ENCODE data around the gene MRPS2. TPM values are rescaled to one million over a fixed set of nuclear protein-coding genes. Genes with fewer than 3 reads are reported as not detected.

The MRPS2 gene
- total RNA-seq, 2 experiments from 2014 or later: 65.0 to 71.5 TPM

- CTCF ChIA-PET: no interaction called here
- POLR2A ChIA-PET: no interaction called here
Observed at GRCh38 chr9:135494791-135495559, 5.5 kb upstream of the MRPS2 start.

- CTCF ChIA-PET: interaction anchor here (1.2 to 1.3 kb wide), 2 partner anchors 16 to 30 kb away, joined by 4 to 5 read pairs; no protein-coding TSS in a partner anchor
- POLR2A ChIA-PET: no interaction called here
Observed at GRCh38 chr9:135498381-135499126, 1.9 kb upstream of the MRPS2 start.

GRCh38 chr9:135499326-135500070 is 984 bp upstream of the MRPS2 start:
- CTCF ChIA-PET: interaction anchor here (0.9 to 1.3 kb wide), 4 partner anchors 17 to 31 kb away, joined by 3 to 5 read pairs (median 4); no protein-coding TSS in a partner anchor
- POLR2A ChIA-PET: no interaction called here

GRCh38 chr9:135500071-135500524 is 384 bp upstream of the MRPS2 start:
- POLR2A ChIA-PET: interaction anchor here (0.5 to 0.6 kb wide), 2 partner anchors 20 to 418 kb away, joined by 3 read pairs; no protein-coding TSS in a partner anchor
- CTCF ChIA-PET: interaction anchor here (0.9 to 1.2 kb wide), 3 partner anchors 18 to 31 kb away, joined by 3 to 4 read pairs (median 4); no protein-coding TSS in a partner anchor

GRCh38 chr9:135501261-135502167 is 1.0 kb downstream of the MRPS2 start:
- CTCF ChIA-PET: no interaction called here
- POLR2A ChIA-PET: no interaction called here

- CTCF ChIA-PET: no interaction called here
- POLR2A ChIA-PET: no interaction called here
Observed at GRCh38 chr9:135502168-135502872, 1.8 kb downstream of the MRPS2 start.

- ChIA-PET POLR2A (no interaction called here), CTCF (interaction anchor here (0.5 to 0.6 kb wide), 2 partner anchors 15 to 53 kb away, joined by 3 read pairs; no protein-coding TSS in a partner anchor)
Observed at GRCh38 chr9:135502873-135503321, 2.4 kb downstream of the MRPS2 start.

GRCh38 chr9:135503371-135504261 is 3.1 kb downstream of the MRPS2 start:
- CTCF ChIA-PET: interaction anchor here (0.5 to 0.6 kb wide), 2 partner anchors 15 to 53 kb away, joined by 3 read pairs; no protein-coding TSS in a partner anchor
- POLR2A ChIA-PET: no interaction called here

- ChIA-PET POLR2A (no interaction called here), CTCF (interaction anchor here (0.7 to 1.1 kb wide), 2 partner anchors 22 to 66 kb away, joined by 3 read pairs; no protein-coding TSS in a partner anchor)
Observed at GRCh38 chr9:135504262-135505243, 4.1 kb downstream of the MRPS2 start.

- CTCF ChIA-PET: interaction anchor here (0.7 to 1.1 kb wide), 2 partner anchors 23 to 67 kb away, joined by 3 read pairs; no protein-coding TSS in a partner anchor
- POLR2A ChIA-PET: interaction anchor here (0.6 kb wide), 1 partner anchor 38 kb away, joined by 5 read pairs; no protein-coding TSS in a partner anchor
Observed at GRCh38 chr9:135505406-135506187, 5.1 kb downstream of the MRPS2 start.

GRCh38 chr9:135506327-135507103 is 6.0 kb downstream of the MRPS2 start:
- ChIA-PET CTCF (no interaction called here), POLR2A (no interaction called here)

- ChIA-PET POLR2A (no interaction called here), CTCF (no interaction called here)
Observed at GRCh38 chr9:135507104-135508035, 6.9 kb downstream of the MRPS2 start.

- ChIA-PET CTCF (no interaction called here), POLR2A (no interaction called here)
Observed at GRCh38 chr9:135508211-135508820, 7.8 kb downstream of the MRPS2 start.
